Measurements from ENCODE around the gene ST3GAL3. TPM values are rescaled to one million over a fixed set of nuclear protein-coding genes. Genes with fewer than 3 reads are reported as not detected.
A peak's percentile ranks its signal among the peaks of the same experiment; 100 is the strongest.

The ST3GAL3 gene
- total RNA-seq, 1 donor from 2014 or later, result 11.4 TPM

DNA sequence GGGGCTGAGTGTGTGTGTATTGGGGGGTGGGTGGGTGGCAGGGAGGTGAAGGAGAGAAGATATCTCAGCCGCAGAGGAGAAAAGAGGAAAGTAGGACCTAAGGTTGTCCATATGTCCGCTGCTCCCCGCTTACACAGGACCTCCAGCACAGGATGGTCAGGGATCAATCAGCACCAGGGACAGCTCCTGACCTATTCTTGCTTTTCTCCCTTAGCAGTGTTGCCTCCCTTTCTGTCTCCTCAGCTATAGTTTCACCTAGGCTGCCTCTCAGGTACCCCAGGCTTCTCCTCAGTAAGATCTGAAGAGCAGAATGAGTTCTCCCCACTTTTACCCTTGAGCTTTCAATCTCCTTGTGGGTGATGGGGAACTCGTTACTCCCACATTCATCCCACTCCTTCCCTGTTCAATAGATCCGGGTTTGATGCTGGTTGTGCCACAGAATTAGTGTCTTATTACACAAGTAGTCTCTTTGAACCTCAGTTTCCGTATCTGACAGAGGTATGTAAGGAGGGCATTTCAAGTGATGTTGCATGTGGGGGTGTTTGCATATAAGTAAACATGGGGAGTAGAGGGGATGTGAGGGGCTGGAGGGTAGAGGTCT is 261.1 kb downstream of the ST3GAL3 start:
- H3K9me3 ChIP-seq (ENCODE audit: insufficient read depth, low read depth, low read length), result no peaks in the 10 kb centered on the region
- Mint-ChIP-seq H3K36me3 (ENCODE audit: low read depth, unreplicated experiment) (peaks cover 14% of the 10 kb centered on the region), H3K9me3 (ENCODE audit: unreplicated experiment) (no peaks in the 10 kb centered on the region), H3K4me1 (ENCODE audit: low read depth, unreplicated experiment) (peaks cover 6% of the 10 kb centered on the region), H3K27me3 (ENCODE audit: low read depth, unreplicated experiment) (no peaks in the 10 kb centered on the region), H3K4me3 (ENCODE audit: unreplicated experiment) (peak overlapping the region; percentile 4), H3K27ac (ENCODE audit: unreplicated experiment) (no peak overlapping the region)
- no peaks in the 10 kb centered on the region for H3K27me3 ChIP-seq (ENCODE audit: insufficient read depth, low read length)
- H4K20me1 ChIP-seq (ENCODE audit: insufficient read depth, low read length), result peaks cover 17% of the 10 kb centered on the region
- peaks cover 6% of the 10 kb centered on the region for H3K4me1 ChIP-seq (ENCODE audit: insufficient read depth, low read length)
- FAIRE-seq (no peak), DNase-seq (ENCODE audit: low read depth) (no peak)
- TF ChIP-seq, protein P1, sequence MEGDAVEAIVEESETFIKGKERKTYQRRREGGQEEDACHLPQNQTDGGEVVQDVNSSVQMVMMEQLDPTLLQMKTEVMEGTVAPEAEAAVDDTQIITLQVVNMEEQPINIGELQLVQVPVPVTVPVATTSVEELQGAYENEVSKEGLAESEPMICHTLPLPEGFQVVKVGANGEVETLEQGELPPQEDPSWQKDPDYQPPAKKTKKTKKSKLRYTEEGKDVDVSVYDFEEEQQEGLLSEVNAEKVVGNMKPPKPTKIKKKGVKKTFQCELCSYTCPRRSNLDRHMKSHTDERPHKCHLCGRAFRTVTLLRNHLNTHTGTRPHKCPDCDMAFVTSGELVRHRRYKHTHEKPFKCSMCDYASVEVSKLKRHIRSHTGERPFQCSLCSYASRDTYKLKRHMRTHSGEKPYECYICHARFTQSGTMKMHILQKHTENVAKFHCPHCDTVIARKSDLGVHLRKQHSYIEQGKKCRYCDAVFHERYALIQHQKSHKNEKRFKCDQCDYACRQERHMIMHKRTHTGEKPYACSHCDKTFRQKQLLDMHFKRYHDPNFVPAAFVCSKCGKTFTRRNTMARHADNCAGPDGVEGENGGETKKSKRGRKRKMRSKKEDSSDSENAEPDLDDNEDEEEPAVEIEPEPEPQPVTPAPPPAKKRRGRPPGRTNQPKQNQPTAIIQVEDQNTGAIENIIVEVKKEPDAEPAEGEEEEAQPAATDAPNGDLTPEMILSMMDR (IDR thresholded peaks at IDR 0.05; ENCODE audit: insufficient read depth, low read depth, low read length), result no peak
- no peak for TF ChIP-seq EZH2 (IDR thresholded peaks at IDR 0.05; ENCODE audit: insufficient read depth, low read length)
- no peak overlapping the region for H3K9ac ChIP-seq (ENCODE audit: low read length)
- H3K4me3 ChIP-seq (ENCODE audit: insufficient read depth, low read depth, low read length), result no peak overlapping the region
- H2AFZ ChIP-seq (ENCODE audit: low read depth, low read length), result no peak overlapping the region
- H3K27ac ChIP-seq (ENCODE audit: low read depth, low read length), result no peak overlapping the region
- no peak overlapping the region for H3K4me2 ChIP-seq (ENCODE audit: low read length)
- peaks cover 2% of the 10 kb centered on the region for H3K36me3 ChIP-seq (ENCODE audit: insufficient read depth, low read length)
- H3K79me2 ChIP-seq (ENCODE audit: insufficient read depth, low read length), result peaks cover 17% of the 10 kb centered on the region

GRCh38 chr1:43969416-43969745 is 262.0 kb downstream of the ST3GAL3 start:
- Mint-ChIP-seq H3K27me3 (ENCODE audit: low read depth, unreplicated experiment) (no peaks in the 10 kb centered on the region), H3K27ac (ENCODE audit: unreplicated experiment) (no peak overlapping the region), H3K36me3 (ENCODE audit: low read depth, unreplicated experiment) (peaks cover 14% of the 10 kb centered on the region), H3K9me3 (ENCODE audit: unreplicated experiment) (no peaks in the 10 kb centered on the region), H3K4me1 (ENCODE audit: low read depth, unreplicated experiment) (peaks cover 6% of the 10 kb centered on the region), H3K4me3 (ENCODE audit: unreplicated experiment) (peak overlapping the region; percentile 96)
- DNase-seq (ENCODE audit: low read depth) (no peak), FAIRE-seq (no peak)
- peaks cover 3% of the 10 kb centered on the region for H3K36me3 ChIP-seq (ENCODE audit: insufficient read depth, low read length)
- H3K27me3 ChIP-seq (ENCODE audit: insufficient read depth, low read length), result no peaks in the 10 kb centered on the region
- no peak overlapping the region for H3K27ac ChIP-seq (ENCODE audit: low read depth, low read length)
- no peak overlapping the region for H3K4me3 ChIP-seq (ENCODE audit: insufficient read depth, low read depth, low read length)
- H4K20me1 ChIP-seq (ENCODE audit: insufficient read depth, low read length), result peaks cover 17% of the 10 kb centered on the region
- H3K9ac ChIP-seq (ENCODE audit: low read length), result no peak overlapping the region
- TF ChIP-seq EZH2 (IDR thresholded peaks at IDR 0.05; ENCODE audit: insufficient read depth, low read length), result no peak
- TF ChIP-seq, protein P1 (IDR thresholded peaks at IDR 0.05; ENCODE audit: insufficient read depth, low read depth, low read length), result no peak
- H3K79me2 ChIP-seq (ENCODE audit: insufficient read depth, low read length), result peaks cover 17% of the 10 kb centered on the region
- no peaks in the 10 kb centered on the region for H3K9me3 ChIP-seq (ENCODE audit: insufficient read depth, low read depth, low read length)
- H3K4me1 ChIP-seq (ENCODE audit: insufficient read depth, low read length), result peaks cover 12% of the 10 kb centered on the region
- no peak overlapping the region for H2AFZ ChIP-seq (ENCODE audit: low read depth, low read length)
- peak overlapping the region; percentile 95 for H3K4me2 ChIP-seq (ENCODE audit: low read length)

DNA sequence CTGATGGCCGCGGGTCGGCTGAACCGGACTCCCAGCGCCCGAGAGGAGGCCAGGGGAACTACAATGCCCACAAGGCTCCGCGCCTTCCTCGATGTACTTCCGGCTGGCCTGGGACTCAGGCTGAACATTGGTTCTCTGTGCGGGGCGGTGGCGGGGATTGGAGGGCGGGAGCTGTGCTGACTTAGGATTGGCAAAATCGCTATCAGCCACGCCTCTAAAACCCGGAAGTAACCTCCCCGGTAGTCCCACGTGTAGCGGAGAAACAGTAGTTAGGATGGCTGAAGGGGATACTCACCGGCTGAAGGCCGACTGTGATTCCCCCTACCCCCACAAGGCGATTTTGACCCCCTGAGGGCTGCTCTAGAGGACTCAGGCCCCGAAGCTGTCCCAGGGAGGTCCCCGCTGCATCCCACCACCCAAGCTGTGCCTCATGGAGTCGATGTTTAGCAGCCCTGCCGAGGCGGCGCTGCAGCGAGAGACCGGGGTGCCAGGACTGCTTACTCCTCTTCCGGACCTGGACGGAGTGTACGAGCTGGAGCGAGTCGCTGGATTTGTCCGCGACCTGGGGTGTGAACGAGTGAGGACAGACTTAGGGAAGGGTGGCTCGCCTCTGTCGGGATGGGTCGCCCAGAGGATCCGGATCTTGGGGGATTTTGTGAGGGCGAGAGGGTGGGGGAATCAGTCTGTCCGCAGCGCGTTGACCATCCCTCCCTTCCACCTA is 262.6 kb downstream of the ST3GAL3 start, which contains the start of gene DPH2:
TSS of gene DPH2 (plus strand) at position 265 of the 721 bp plus-strand sequence. CDS start at position 431, 166 bp downstream.
- DNase-seq (ENCODE audit: low read depth) (peak; percentile 92), FAIRE-seq (peak; percentile 77)
- peaks cover 14% of the 10 kb centered on the region for H3K36me3 Mint-ChIP-seq (ENCODE audit: low read depth, unreplicated experiment)
- H3K27ac ChIP-seq (ENCODE audit: low read depth, low read length), result peak within 1 kb of the TSS; percentile 5
- H3K4me3 Mint-ChIP-seq (ENCODE audit: unreplicated experiment), result peak within 1 kb of the TSS; percentile 96
- peak within 1 kb of the TSS; percentile 95 for H3K4me2 ChIP-seq (ENCODE audit: low read length)
- H3K36me3 ChIP-seq (ENCODE audit: insufficient read depth, low read length), result peaks cover 3% of the 10 kb centered on the region
- H3K27ac Mint-ChIP-seq (ENCODE audit: unreplicated experiment), result peak within 1 kb of the TSS; percentile 70
- no peak for TF ChIP-seq EZH2 (IDR thresholded peaks at IDR 0.05; ENCODE audit: insufficient read depth, low read length)
- TF ChIP-seq, protein P1 (IDR thresholded peaks at IDR 0.05; ENCODE audit: insufficient read depth, low read depth, low read length), result no peak
- peaks cover 14% of the 10 kb centered on the region for H3K4me1 ChIP-seq (ENCODE audit: insufficient read depth, low read length)
- H3K4me3 ChIP-seq (ENCODE audit: insufficient read depth, low read depth, low read length), result peak within 1 kb of the TSS; percentile 97
- H4K20me1 ChIP-seq (ENCODE audit: insufficient read depth, low read length), result peaks cover 14% of the 10 kb centered on the region
- peak within 1 kb of the TSS; percentile 74 for H2AFZ ChIP-seq (ENCODE audit: low read depth, low read length)
- H3K9me3 ChIP-seq (ENCODE audit: insufficient read depth, low read depth, low read length), result no peaks in the 10 kb centered on the region
- H3K79me2 ChIP-seq (ENCODE audit: insufficient read depth, low read length), result peaks cover 19% of the 10 kb centered on the region
- H3K9me3 Mint-ChIP-seq (ENCODE audit: unreplicated experiment), result no peaks in the 10 kb centered on the region
- H3K27me3 ChIP-seq (ENCODE audit: insufficient read depth, low read length), result no peaks in the 10 kb centered on the region
- no peaks in the 10 kb centered on the region for H3K27me3 Mint-ChIP-seq (ENCODE audit: low read depth, unreplicated experiment)
- H3K4me1 Mint-ChIP-seq (ENCODE audit: low read depth, unreplicated experiment), result peaks cover 6% of the 10 kb centered on the region
- H3K9ac ChIP-seq (ENCODE audit: low read length), result peak within 1 kb of the TSS; percentile 85

Data from astrocyte (in vitro differentiated cells and primary cell).